ENCODE results near the gene PPA2.

DNA sequence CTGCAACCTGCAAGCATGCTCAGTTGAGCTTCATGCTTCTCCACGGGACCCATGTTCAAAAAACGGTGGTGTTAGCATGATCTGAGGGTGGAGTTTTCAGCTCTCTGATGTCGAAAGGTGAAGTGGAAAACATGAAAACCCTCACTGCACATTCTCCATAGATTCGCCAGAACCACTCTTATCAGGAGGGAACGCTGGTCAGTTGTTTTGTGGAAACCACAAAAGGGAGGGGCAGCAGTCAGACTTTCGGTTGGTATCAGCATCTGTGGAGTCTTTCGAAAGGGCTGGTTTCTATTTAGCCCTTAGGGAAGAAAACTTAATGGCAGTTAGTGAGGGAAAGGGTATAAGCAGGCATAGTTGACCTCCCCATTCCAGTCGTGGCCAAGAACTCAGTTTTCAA lies 12.6 kb downstream of the PPA2 start:
- TF ChIP-seq CTCF (IDR thresholded peaks at IDR 0.05; ENCODE audit: low read depth, low read length) (no peak), EZH2phosphoT487 (IDR thresholded peaks at IDR 0.05; ENCODE audit: low read depth) (no peak)

Data from OCI-LY3 (cell line).